ENCODE data around the gene L3MBTL4. TPM values are rescaled to one million over a fixed set of nuclear protein-coding genes. Genes with fewer than 3 reads are reported as not detected.

The L3MBTL4 gene
- total RNA-seq, 4 donors from 2014 or later: 6.0 to 14.8 (median 10.0) TPM

- no peak for TF ChIP-seq CTCF (IDR thresholded peaks at IDR 0.05; ENCODE audit: low read depth)
These were observed 444.7 kb downstream of the L3MBTL4 start for GRCh38 chr18:5969989-5970403.

DNA sequence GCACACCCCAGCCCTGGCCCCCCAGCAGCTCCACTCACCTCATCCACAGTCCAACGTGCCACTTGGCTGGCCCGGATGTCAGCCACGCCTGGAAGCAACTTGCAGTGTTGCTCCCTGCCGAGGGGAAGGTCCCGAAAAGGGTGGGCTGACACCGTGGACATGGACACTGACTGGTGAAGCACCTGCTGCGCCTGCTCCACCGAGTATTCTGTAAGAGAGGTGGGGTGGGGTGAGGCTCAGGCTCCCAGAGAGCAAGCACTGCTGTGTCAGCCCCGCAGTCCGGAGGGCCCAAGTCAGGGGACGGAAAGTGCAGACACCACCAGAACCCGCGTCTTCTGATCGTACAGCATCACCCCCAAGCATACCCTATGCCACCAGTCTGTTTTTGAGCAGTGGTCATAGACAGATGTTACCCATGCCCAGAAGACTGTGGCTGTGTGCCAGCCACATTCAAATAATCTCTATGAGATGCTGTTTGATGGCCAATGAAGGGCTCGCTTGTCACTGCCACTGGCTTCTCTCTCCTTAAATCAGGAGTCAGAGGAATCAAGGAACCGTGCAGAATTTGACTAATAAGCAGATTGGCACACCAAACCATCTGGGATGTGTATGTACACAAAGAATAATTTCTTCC is 445.2 kb downstream of the L3MBTL4 start:
- no peak for TF ChIP-seq CTCF (IDR thresholded peaks at IDR 0.05; ENCODE audit: low read depth)

GRCh38 chr18:5967666-5968065 is 447.0 kb downstream of the L3MBTL4 start:
- no peak for TF ChIP-seq CTCF (IDR thresholded peaks at IDR 0.05; ENCODE audit: low read depth)

DNA sequence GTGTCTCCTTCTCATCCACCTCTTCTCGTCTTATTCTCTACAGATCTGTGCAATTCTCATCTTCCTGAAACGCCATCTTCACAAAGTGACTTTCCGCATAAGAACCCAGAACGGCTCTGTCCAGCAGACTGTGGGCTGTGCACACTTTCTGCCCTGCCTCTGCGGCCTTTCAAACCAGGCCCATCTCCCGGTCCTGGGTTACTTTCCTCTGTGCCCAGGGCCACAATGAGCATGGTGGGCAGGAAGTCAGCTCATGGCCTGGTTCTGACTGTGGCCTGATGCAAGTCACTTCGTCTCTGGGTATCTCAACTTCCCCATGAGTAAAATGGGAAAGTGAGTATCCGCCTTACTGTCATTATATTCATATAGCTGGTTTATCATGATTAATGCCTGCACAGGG is 447.7 kb downstream of the L3MBTL4 start:
- TF ChIP-seq CTCF (IDR thresholded peaks at IDR 0.05; ENCODE audit: low read depth): no peak

- no peak for TF ChIP-seq CTCF (IDR thresholded peaks at IDR 0.05; ENCODE audit: low read depth)
These were observed 448.2 kb downstream of the L3MBTL4 start for GRCh38 chr18:5966514-5966913.

- TF ChIP-seq CTCF (IDR thresholded peaks at IDR 0.05; ENCODE audit: low read depth): no peak
These were observed 449.7 kb downstream of the L3MBTL4 start for GRCh38 chr18:5964996-5965395.

- TF ChIP-seq CTCF (IDR thresholded peaks at IDR 0.05; ENCODE audit: low read depth): no peak
These were observed 450.1 kb downstream of the L3MBTL4 start for GRCh38 chr18:5964596-5964995.

All from subcutaneous adipose tissue (tissue), 4 donors.